ENCODE data around the gene CCDC150. TPM values are rescaled to one million over a fixed set of nuclear protein-coding genes. Genes with fewer than 3 reads are reported as not detected.

Gene CCDC150
- polyA plus RNA-seq (2012; ENCODE audit: insufficient read length, low read depth), result 4.5 TPM

GRCh38 chr2:196639180-196640030 lies at the start of gene CCDC150:
Gene CCDC150, plus strand, starts transcription at chr2:196639715. Its CDS starts 52 bp downstream, at chr2:196639767.
- TF ChIP-seq TAF1 (IDR thresholded peaks at IDR 0.05; ENCODE audit: borderline replicate concordance, insufficient read depth, low read length) (peak; percentile 90), REST (IDR thresholded peaks at IDR 0.05; ENCODE audit: insufficient read depth in 1 of 2, low read depth in 2 of 2, low read length in 2 of 2) (no peak), POLR2AphosphoS5 (IDR thresholded peaks at IDR 0.05; ENCODE audit: low read depth, low read length) (peak; percentile 88), SIN3A (IDR thresholded peaks at IDR 0.05; ENCODE audit: borderline replicate concordance, insufficient read depth, low read length) (0 out of 2 replicates have a peak, but pooled peaks have one; percentile 36), FOXP2 (optimal IDR thresholded peaks at IDR 0.05; ENCODE audit: borderline replicate concordance, extremely low read depth, extremely low read length, insufficient read depth) (peak; percentile 91)

GRCh38 chr2:196590286-196590685 lies 49.2 kb upstream of the CCDC150 start:
- TF ChIP-seq REST (IDR thresholded peaks at IDR 0.05; ENCODE audit: insufficient read depth in 1 of 2, low read depth in 2 of 2, low read length in 2 of 2), result no peak
- TF ChIP-seq TAF1 (IDR thresholded peaks at IDR 0.05; ENCODE audit: borderline replicate concordance, insufficient read depth, low read length), result no peak
- TF ChIP-seq SIN3A (IDR thresholded peaks at IDR 0.05; ENCODE audit: borderline replicate concordance, insufficient read depth, low read length), result no peak
- TF ChIP-seq POLR2AphosphoS5 (IDR thresholded peaks at IDR 0.05; ENCODE audit: low read depth, low read length), result no peak
- no peak for TF ChIP-seq FOXP2 (optimal IDR thresholded peaks at IDR 0.05; ENCODE audit: borderline replicate concordance, extremely low read depth, extremely low read length, insufficient read depth)

GRCh38 chr2:196591004-196591403 lies 48.5 kb upstream of the CCDC150 start:
- TF ChIP-seq TAF1 (IDR thresholded peaks at IDR 0.05; ENCODE audit: borderline replicate concordance, insufficient read depth, low read length), result no peak
- TF ChIP-seq REST (IDR thresholded peaks at IDR 0.05; ENCODE audit: insufficient read depth in 1 of 2, low read depth in 2 of 2, low read length in 2 of 2), result no peak
- TF ChIP-seq SIN3A (IDR thresholded peaks at IDR 0.05; ENCODE audit: borderline replicate concordance, insufficient read depth, low read length), result no peak
- TF ChIP-seq POLR2AphosphoS5 (IDR thresholded peaks at IDR 0.05; ENCODE audit: low read depth, low read length), result no peak
- TF ChIP-seq FOXP2 (optimal IDR thresholded peaks at IDR 0.05; ENCODE audit: borderline replicate concordance, extremely low read depth, extremely low read length, insufficient read depth), result no peak

- TF ChIP-seq FOXP2 (optimal IDR thresholded peaks at IDR 0.05; ENCODE audit: borderline replicate concordance, extremely low read depth, extremely low read length, insufficient read depth) (no peak), TAF1 (IDR thresholded peaks at IDR 0.05; ENCODE audit: borderline replicate concordance, insufficient read depth, low read length) (no peak)
Observed at GRCh38 chr2:196591621-196592022, 47.9 kb upstream of the CCDC150 start.

- TF ChIP-seq TAF1 (IDR thresholded peaks at IDR 0.05; ENCODE audit: borderline replicate concordance, insufficient read depth, low read length) (no peak), SIN3A (IDR thresholded peaks at IDR 0.05; ENCODE audit: borderline replicate concordance, insufficient read depth, low read length) (no peak), POLR2AphosphoS5 (IDR thresholded peaks at IDR 0.05; ENCODE audit: low read depth, low read length) (no peak), FOXP2 (optimal IDR thresholded peaks at IDR 0.05; ENCODE audit: borderline replicate concordance, extremely low read depth, extremely low read length, insufficient read depth) (no peak), REST (IDR thresholded peaks at IDR 0.05; ENCODE audit: insufficient read depth in 1 of 2, low read depth in 2 of 2, low read length in 2 of 2) (no peak)
Observed at GRCh38 chr2:196592331-196592910, 47.1 kb upstream of the CCDC150 start.

Measured in PFSK-1 (cell line).